Caco-2 (cell line): ENCODE results near the gene SKAP2. TPM values are rescaled to one million over a fixed set of nuclear protein-coding genes. Genes with fewer than 3 reads are reported as not detected.

ENCODE experiments used
- BruUV-seq: library from RNA; stranded (reverse); fragments of 400-500 nt; replicated peaks from 2 replicates; lab custom pipeline; 2021; lab: Mats Ljungman, UMichigan
- CTCF ChIA-PET: fragments of 300-600 bp; sonication (Branson Sonifier 250); formaldehyde crosslinking; loops from one replicate; lab custom pipeline; 2022; ENCODE audit warnings: antibody characterized with exemption; lab: Charles Lee
- POLR2A ChIA-PET: fragments of 300-600 bp; sonication (Branson Sonifier 250); formaldehyde crosslinking; loops from one replicate; lab custom pipeline; 2022; ENCODE audit warnings: antibody characterized with exemption; lab: Charles Lee
- DNase-seq, 2 experiments: peaks; one replicate each; pipeline versions ENCODE4 v3.0.0 to v3.0.0-alpha.2; 2020 to 2022
- H3K27me3 ChIP-seq: replicated peaks from 2 replicates; pipeline ENCODE4 v1.6.0; 2011; ENCODE audit warnings: low read length; ENCODE audit not compliant: control insufficient read depth, insufficient read depth
- H3K36me3 ChIP-seq: 2 replicates; pipeline ENCODE4 v1.5.1; 2011; ENCODE audit warnings: low read length; ENCODE audit not compliant: control insufficient read depth, insufficient read depth
- H3K4me1 ChIP-seq: fragments of 250-450 bp; sonication (Bioruptor Pico); 2 replicates; pipeline ENCODE4 v1.5.1; 2020; ENCODE audit warnings: mild to moderate bottlenecking
- H3K4me3 ChIP-seq: 2 replicates; pipeline ENCODE4 v1.5.1; 2011; ENCODE audit warnings: low read depth, mild to moderate bottlenecking, control low read depth, low read length
- H3K9me3 ChIP-seq: fragments of 250-450 bp; sonication (Bioruptor Pico); 2 replicates; pipeline ENCODE4 v1.5.1; 2020; ENCODE audit warnings: mild to moderate bottlenecking, moderate library complexity
- H3K27ac Mint-ChIP-seq: one replicate; pipeline ENCODE4 v1.8.0; 2022; ENCODE audit warnings: mixed read lengths; ENCODE audit not compliant: unreplicated experiment
- H3K27me3 Mint-ChIP-seq: one replicate; pipeline ENCODE4 v1.8.0; 2022; ENCODE audit warnings: mixed read lengths; ENCODE audit not compliant: insufficient read depth, unreplicated experiment
- H3K36me3 Mint-ChIP-seq: one replicate; pipeline ENCODE4 v1.8.0; 2022; ENCODE audit warnings: mild to moderate bottlenecking, mixed read lengths; ENCODE audit not compliant: insufficient read depth, unreplicated experiment
- H3K4me1 Mint-ChIP-seq: one replicate; pipeline ENCODE4 v1.8.0; 2022; ENCODE audit warnings: low read depth, mixed read lengths; ENCODE audit not compliant: unreplicated experiment
- H3K4me3 Mint-ChIP-seq: one replicate; pipeline ENCODE4 v1.8.0; 2022; ENCODE audit warnings: mild to moderate bottlenecking, moderate library complexity, mixed read lengths; ENCODE audit not compliant: unreplicated experiment
- H3K9me3 Mint-ChIP-seq: one replicate; pipeline ENCODE4 v1.8.0; 2022; ENCODE audit warnings: mixed read lengths; ENCODE audit not compliant: unreplicated experiment
- intact Hi-C: fragments of 100-400 bp; cut with micrococcal nuclease; formaldehyde crosslinking; loops from one replicate; pipeline ENCODE4 v1.10.0; 2022; ENCODE audit not compliant: unreplicated experiment
- total RNA-seq: library from RNA; stranded (reverse); gene quantifications from 2 replicates; pipeline ENCODE4 v1.2.3, GENCODE V29; 2022
- TF ChIP-seq, protein P1 (sequence below), 2 experiments: fragments of 200-600 bp in 1 of 2; IDR thresholded peaks; 1 replicate in 1 of 2; 2 replicates in 1 of 2; pipeline versions ENCODE4 v1.5.1 to v1.8.0; 2011 to 2022; ENCODE audit warnings: antibody characterized with exemption in 1 of 2, control low read depth in 1 of 2, inconsistent platforms in 1 of 2, low read depth in 1 of 2, low read length in 1 of 2, mild to moderate bottlenecking in 1 of 2, moderate library complexity in 1 of 2; ENCODE audit not compliant: insufficient read depth in 1 of 2, severe bottlenecking in 1 of 2, unreplicated experiment in 1 of 2

SKAP2 gene
- total RNA-seq, 1 experiment from 2014 or later = 36.2 TPM

DNA sequence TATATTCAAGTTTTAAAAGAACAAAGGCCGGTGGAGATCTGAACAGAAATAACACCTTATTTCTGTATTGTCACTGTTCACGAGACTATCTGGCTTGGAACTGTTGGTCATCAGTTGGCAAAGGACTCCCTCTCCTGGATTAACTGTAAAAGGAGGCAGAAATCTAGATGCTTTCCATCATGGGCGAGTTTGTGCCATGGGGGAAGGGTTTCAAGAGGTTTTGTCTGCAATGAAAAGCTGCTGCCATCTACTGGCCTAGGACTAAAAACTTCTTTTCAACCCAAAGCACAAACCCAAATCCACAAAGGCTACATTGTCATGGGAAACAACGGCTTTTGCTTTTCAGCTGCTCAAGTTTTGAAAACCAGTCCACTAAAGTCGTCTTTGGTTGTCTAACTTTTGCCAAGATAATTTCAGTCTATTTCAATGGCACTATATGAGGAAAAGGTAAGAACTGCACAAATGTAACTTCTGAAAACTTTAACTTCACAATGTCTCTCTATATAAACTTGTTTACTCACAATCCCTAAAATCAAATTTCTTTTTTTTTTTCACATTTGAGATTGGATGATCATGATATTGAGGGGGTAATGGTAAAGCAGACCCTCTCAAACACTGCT lies 196.8 kb downstream of the SKAP2 start:
- no peaks in the 10 kb centered on the region for H3K27me3 Mint-ChIP-seq
- no peaks in the 10 kb centered on the region for H3K27me3 ChIP-seq
- H3K36me3 ChIP-seq = no peaks in the 10 kb centered on the region
- no peaks in the 10 kb centered on the region for H3K4me1 Mint-ChIP-seq
- H3K9me3 Mint-ChIP-seq = no peaks in the 10 kb centered on the region
- H3K9me3 ChIP-seq = no peaks in the 10 kb centered on the region
- CTCF ChIA-PET = interaction anchor here (0.5 to 2.5 kb wide), 10 partner anchors 9 to 1072 kb away, joined by 3 to 43 read pairs (median 4); no protein-coding TSS in a partner anchor
- H3K27ac Mint-ChIP-seq = no peak overlapping the region
- H3K4me3 ChIP-seq = no peak overlapping the region
- H3K4me1 ChIP-seq = no peaks in the 10 kb centered on the region
- no peak overlapping the region for H3K4me3 Mint-ChIP-seq
- TF ChIP-seq, protein P1, sequence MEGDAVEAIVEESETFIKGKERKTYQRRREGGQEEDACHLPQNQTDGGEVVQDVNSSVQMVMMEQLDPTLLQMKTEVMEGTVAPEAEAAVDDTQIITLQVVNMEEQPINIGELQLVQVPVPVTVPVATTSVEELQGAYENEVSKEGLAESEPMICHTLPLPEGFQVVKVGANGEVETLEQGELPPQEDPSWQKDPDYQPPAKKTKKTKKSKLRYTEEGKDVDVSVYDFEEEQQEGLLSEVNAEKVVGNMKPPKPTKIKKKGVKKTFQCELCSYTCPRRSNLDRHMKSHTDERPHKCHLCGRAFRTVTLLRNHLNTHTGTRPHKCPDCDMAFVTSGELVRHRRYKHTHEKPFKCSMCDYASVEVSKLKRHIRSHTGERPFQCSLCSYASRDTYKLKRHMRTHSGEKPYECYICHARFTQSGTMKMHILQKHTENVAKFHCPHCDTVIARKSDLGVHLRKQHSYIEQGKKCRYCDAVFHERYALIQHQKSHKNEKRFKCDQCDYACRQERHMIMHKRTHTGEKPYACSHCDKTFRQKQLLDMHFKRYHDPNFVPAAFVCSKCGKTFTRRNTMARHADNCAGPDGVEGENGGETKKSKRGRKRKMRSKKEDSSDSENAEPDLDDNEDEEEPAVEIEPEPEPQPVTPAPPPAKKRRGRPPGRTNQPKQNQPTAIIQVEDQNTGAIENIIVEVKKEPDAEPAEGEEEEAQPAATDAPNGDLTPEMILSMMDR (IDR thresholded peaks at IDR 0.05; ENCODE audit: insufficient read depth in 1 of 2, low read depth in 1 of 2, low read length in 1 of 2, severe bottlenecking in 1 of 2, unreplicated experiment in 1 of 2) = peak; percentile 81 to 87
- intact Hi-C loops = loop anchor here (1.0 kb wide), 4 partner anchors 167 to 774 kb away; no protein-coding TSS in a partner anchor
- no peaks in the 10 kb centered on the region for H3K36me3 Mint-ChIP-seq
- DNase-seq = peak; percentile 85
- POLR2A ChIA-PET = interaction anchor here (1.5 kb wide), 1 partner anchor 298 kb away, joined by 3 read pairs; no protein-coding TSS in a partner anchor
- no TSS peak for BruUV-seq

DNA sequence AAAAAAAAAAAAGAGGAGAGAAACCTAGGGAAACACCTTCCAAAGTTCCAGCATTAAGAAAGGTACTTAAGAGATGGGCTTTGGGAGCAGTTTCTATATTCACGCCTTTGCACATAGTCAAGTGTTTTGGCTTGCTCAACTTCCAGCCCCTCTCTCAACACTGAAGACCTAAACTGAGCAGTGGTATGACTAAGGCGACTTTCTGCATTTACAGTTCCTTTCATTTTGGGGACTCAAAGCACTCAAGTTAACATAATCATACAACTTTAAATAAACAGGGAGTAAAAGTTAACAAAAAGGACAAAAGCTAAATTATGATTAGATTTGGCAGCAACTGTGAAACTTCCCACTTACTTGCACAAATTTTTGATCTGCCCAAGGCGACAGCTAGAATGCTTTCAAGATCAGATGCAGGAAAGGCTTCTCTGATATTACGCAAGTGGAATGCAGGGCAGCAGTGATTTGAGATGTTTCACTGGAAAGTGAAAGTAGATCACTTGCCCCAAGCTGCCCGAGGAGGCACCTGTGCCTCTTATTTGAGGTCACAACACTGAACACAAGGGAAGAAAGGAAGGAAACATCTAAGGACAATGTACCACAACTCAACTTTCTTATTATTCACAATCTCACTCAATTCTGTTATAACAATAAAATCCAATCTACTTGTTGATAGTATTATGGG lies 199.5 kb downstream of the SKAP2 start:
- Mint-ChIP-seq H3K9me3 (no peaks in the 10 kb centered on the region), H3K36me3 (no peaks in the 10 kb centered on the region), H3K27me3 (no peaks in the 10 kb centered on the region), H3K4me3 (no peak overlapping the region), H3K4me1 (no peaks in the 10 kb centered on the region), H3K27ac (no peak overlapping the region)
- Histone ChIP-seq H3K4me1 (no peaks in the 10 kb centered on the region), H3K4me3 (no peak overlapping the region), H3K36me3 (no peaks in the 10 kb centered on the region), H3K27me3 (no peaks in the 10 kb centered on the region), H3K9me3 (no peaks in the 10 kb centered on the region)
- DNase-seq = peak; percentile 30 to 44
- ChIA-PET POLR2A (no interaction called here), CTCF (no interaction called here)
- intact Hi-C loops = loop anchor here (5.0 kb wide), 1 partner anchor 933 kb away; no protein-coding TSS in a partner anchor
- no TSS peak for BruUV-seq
- TF ChIP-seq, protein P1 (IDR thresholded peaks at IDR 0.05; ENCODE audit: insufficient read depth in 1 of 2, low read depth in 1 of 2, low read length in 1 of 2, severe bottlenecking in 1 of 2, unreplicated experiment in 1 of 2) = no peak

DNA sequence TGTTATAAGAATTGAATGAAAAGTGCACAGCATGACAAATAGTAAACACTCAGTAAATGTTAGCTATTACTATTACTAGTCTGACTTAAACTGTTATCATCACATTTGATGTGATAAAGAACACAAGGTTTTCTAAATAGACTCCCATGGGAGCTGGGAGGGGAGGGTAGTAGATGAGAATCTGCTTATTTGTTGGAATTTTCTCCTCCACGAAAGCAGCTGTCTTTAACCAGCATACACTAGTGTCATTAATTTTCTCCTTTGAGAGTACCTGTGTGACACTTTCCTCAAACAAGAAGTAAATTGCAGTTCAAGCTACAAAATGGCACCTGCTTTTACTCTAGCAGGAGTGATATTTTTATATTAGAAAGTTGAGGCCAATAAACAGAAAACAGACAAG lies 200.1 kb downstream of the SKAP2 start:
- CTCF ChIA-PET = no interaction called here
- H3K27ac Mint-ChIP-seq = no peak overlapping the region

More for the DNA sequence above, 200.1 kb downstream of the SKAP2 start:
- H3K36me3 Mint-ChIP-seq = no peaks in the 10 kb centered on the region
- H3K27me3 Mint-ChIP-seq = no peaks in the 10 kb centered on the region
- intact Hi-C loops = loop anchor here (5.0 kb wide), 1 partner anchor 932 kb away; no protein-coding TSS in a partner anchor
- Histone ChIP-seq H3K36me3 (no peaks in the 10 kb centered on the region), H3K27me3 (no peaks in the 10 kb centered on the region), H3K4me1 (no peaks in the 10 kb centered on the region), H3K9me3 (no peaks in the 10 kb centered on the region), H3K4me3 (no peak overlapping the region)
- DNase-seq = no peak
- no peaks in the 10 kb centered on the region for H3K9me3 Mint-ChIP-seq
- TF ChIP-seq, protein P1 (IDR thresholded peaks at IDR 0.05; ENCODE audit: insufficient read depth in 1 of 2, low read depth in 1 of 2, low read length in 1 of 2, severe bottlenecking in 1 of 2, unreplicated experiment in 1 of 2) = no peak
- POLR2A ChIA-PET = no interaction called here
- no TSS peak for BruUV-seq
- H3K4me1 Mint-ChIP-seq = no peaks in the 10 kb centered on the region
- no peak overlapping the region for H3K4me3 Mint-ChIP-seq
